ENCODE results near the gene ITPKB. TPM values are rescaled to one million over a fixed set of nuclear protein-coding genes. Genes with fewer than 3 reads are reported as not detected.

Gene ITPKB
- polyA plus RNA-seq, 4 donors: 1.8 to 9.6 (median 5.4) TPM

DNA sequence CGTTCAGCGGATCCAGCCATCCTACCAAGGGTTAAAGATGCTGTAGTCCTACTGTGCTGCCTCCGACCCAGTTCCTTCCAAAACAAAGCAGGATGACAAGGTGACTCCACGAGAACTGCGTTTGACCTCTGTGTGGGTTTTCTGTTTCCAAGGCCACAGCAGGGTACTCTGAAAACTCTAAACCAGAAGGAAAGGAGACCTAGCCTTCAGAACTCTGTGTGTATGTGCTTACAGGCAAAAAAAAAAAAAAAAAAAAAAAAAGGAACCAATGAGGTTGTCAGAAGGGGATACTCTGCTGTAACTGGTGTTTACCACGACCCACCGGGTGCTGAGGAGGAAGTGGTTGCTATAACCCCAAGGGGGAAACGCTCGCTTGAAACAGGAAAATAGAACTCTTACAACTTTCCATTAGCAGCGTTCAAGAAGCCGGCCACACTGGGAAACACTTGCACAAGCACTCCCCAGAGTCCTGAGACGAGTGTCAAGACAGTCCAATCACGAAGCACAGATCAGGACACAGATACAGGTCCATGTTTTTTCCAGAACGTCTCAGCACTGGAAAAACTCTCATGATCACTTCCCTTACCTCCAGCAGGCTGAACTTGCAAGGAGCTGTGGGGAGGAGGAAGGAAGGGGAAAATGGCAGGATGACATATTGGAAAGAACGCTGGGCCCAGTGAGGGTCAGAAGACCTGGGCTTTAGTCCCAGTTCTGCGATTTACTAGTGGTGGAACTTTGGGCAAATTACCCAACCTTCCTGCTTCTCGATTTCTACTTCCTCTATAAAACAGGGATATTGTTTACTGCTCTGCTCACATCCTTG is 64.0 kb downstream of the ITPKB start:
- peaks cover 0 to 5% (median 1%) of the 10 kb centered on the region in 3 donors for H3K36me3 ChIP-seq (ENCODE audit: control insufficient read depth in 3 of 3, insufficient read depth in 2 of 3, low read depth in 1 of 3, low read length in 3 of 3)
- peaks cover 0 to 10% (median 9%) of the 10 kb centered on the region in 3 donors for H3K4me1 ChIP-seq (ENCODE audit: control insufficient read depth in 3 of 3, insufficient read depth in 2 of 3, low read depth in 1 of 3, low read length in 2 of 3)
- no peak for FAIRE-seq
- H3K4me3 ChIP-seq (ENCODE audit: low read depth in 1 of 3, low read length in 3 of 3): no peak overlapping the region
- no peaks in the 10 kb centered on the region for H3K27me3 ChIP-seq (ENCODE audit: control insufficient read depth in 3 of 3, insufficient read depth in 3 of 3, low read length in 3 of 3)
- peak; percentile 32 to 68 for DNase-seq
- peak overlapping the region; percentile 25 to 93 (median 62) for H3K27ac ChIP-seq (ENCODE audit: low read depth in 1 of 3, low read length in 2 of 3)
- WGBS, 3 donors: 41 to 70% (median 67%) methylated on average over 17 of the region's 17 CpGs
- no peaks in the 10 kb centered on the region for H3K9me3 ChIP-seq (ENCODE audit: control insufficient read depth in 2 of 2, insufficient read depth in 1 of 2, low read depth in 1 of 2, low read length in 1 of 2)

DNA sequence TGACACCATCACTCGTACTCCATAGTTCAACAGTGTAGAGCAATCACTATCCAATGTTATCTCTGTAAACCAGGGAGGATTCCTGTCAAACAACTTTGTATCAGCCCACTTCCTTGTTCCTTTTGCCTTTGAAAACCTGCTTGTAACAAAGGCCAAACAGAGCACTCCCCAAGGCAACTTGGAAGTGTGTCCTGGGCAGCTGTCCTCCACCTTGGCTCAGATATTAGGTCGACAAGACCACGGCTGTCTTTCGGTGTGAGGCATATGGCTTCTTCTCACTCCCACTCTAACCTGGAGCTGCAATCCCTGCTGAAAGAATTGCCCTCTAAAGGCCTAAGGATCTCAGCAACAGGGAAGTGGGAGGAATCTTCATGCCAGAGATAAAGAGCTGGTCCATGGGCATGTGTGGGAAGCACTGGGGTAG is 66.7 kb downstream of the ITPKB start:
- Histone ChIP-seq H3K36me3 (ENCODE audit: control insufficient read depth in 3 of 3, insufficient read depth in 2 of 3, low read depth in 1 of 3, low read length in 3 of 3) (peaks cover 0 to 5% (median 1%) of the 10 kb centered on the region in 3 donors), H3K27me3 (ENCODE audit: control insufficient read depth in 3 of 3, insufficient read depth in 3 of 3, low read length in 3 of 3) (no peaks in the 10 kb centered on the region), H3K27ac (ENCODE audit: low read depth in 1 of 3, low read length in 2 of 3) (peak overlapping the region; percentile 50 to 81 (median 63)), H3K4me3 (ENCODE audit: low read depth in 1 of 3, low read length in 3 of 3) (no peak overlapping the region), H3K9me3 (ENCODE audit: control insufficient read depth in 2 of 2, insufficient read depth in 1 of 2, low read depth in 1 of 2, low read length in 1 of 2) (no peaks in the 10 kb centered on the region), H3K4me1 (ENCODE audit: control insufficient read depth in 3 of 3, insufficient read depth in 2 of 3, low read depth in 1 of 3, low read length in 2 of 3) (peaks cover 0 to 10% (median 6%) of the 10 kb centered on the region in 3 donors)
- DNase-seq (peak; percentile 67 to 75), FAIRE-seq (no peak)
- WGBS, 3 donors: 22 to 59% (median 34%) methylated on average over 4 of the region's 4 CpGs

DNA sequence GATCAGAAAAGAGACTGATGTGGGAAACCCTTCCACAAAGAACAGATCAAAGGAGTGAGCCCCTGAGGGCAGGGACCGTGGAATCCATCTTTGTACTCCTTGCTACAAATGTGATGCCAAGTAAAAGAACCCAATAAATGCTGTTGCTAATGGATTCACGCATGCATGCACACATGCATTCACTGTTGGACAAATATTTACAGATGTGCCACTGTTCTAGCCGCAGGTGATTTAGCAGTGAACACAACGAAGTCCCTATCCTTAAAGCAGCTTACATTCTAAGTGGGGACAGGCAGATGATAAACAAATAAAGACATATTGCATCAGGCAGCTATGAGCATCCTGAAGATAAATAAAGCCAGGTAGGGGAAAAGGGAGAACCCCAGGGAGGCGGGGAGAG is 67.8 kb downstream of the ITPKB start:
- Histone ChIP-seq H3K36me3 (ENCODE audit: control insufficient read depth in 3 of 3, insufficient read depth in 2 of 3, low read depth in 1 of 3, low read length in 3 of 3) (peaks cover 0 to 5% (median 1%) of the 10 kb centered on the region in 3 donors), H3K4me3 (ENCODE audit: low read depth in 1 of 3, low read length in 3 of 3) (no peak overlapping the region), H3K4me1 (ENCODE audit: control insufficient read depth in 3 of 3, insufficient read depth in 2 of 3, low read depth in 1 of 3, low read length in 2 of 3) (peaks cover 0 to 8% (median 6%) of the 10 kb centered on the region in 3 donors), H3K27ac (ENCODE audit: low read depth in 1 of 3, low read length in 2 of 3) (no peak overlapping the region), H3K27me3 (ENCODE audit: control insufficient read depth in 3 of 3, insufficient read depth in 3 of 3, low read length in 3 of 3) (no peaks in the 10 kb centered on the region), H3K9me3 (ENCODE audit: control insufficient read depth in 2 of 2, insufficient read depth in 1 of 2, low read depth in 1 of 2, low read length in 1 of 2) (no peaks in the 10 kb centered on the region)
- DNase-seq (no peak), FAIRE-seq (no peak)
- 86 to 95% (median 89%) methylated on average over 5 of the region's 5 CpGs for WGBS, 3 donors

DNA sequence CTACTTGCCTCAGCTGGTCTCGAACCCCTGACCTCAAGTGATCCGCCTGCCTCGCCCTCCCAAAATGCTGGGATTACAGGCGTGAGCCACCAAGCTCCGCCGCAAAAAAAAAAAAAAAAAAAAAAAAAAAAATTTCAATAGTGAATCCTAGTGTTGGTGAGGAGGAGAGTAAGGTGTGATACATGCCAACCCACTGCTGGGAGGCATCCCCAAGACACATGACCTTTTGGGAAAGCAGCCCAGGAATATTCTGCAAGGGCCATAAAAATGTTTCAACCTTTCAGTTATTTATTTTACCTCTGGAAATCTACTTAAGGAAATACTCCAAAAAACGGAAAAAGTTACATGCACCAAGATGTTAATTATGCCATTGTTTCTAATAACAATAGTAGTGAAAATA is 69.0 kb downstream of the ITPKB start:
- peaks cover 0 to 7% (median 6%) of the 10 kb centered on the region in 3 donors for H3K4me1 ChIP-seq (ENCODE audit: control insufficient read depth in 3 of 3, insufficient read depth in 2 of 3, low read depth in 1 of 3, low read length in 2 of 3)
- no peaks in the 10 kb centered on the region for H3K9me3 ChIP-seq (ENCODE audit: control insufficient read depth in 2 of 2, insufficient read depth in 1 of 2, low read depth in 1 of 2, low read length in 1 of 2)
- H3K4me3 ChIP-seq (ENCODE audit: low read depth in 1 of 3, low read length in 3 of 3): no peak overlapping the region
- no peaks in the 10 kb centered on the region for H3K27me3 ChIP-seq (ENCODE audit: control insufficient read depth in 3 of 3, insufficient read depth in 3 of 3, low read length in 3 of 3)
- no peak overlapping the region for H3K27ac ChIP-seq (ENCODE audit: low read depth in 1 of 3, low read length in 2 of 3)
- WGBS, 3 donors: 86 to 90% (median 87%) methylated on average over 7 of the region's 7 CpGs
- DNase-seq (no peak), FAIRE-seq (no peak)
- peaks cover 0 to 4% (median 1%) of the 10 kb centered on the region in 3 donors for H3K36me3 ChIP-seq (ENCODE audit: control insufficient read depth in 3 of 3, insufficient read depth in 2 of 3, low read depth in 1 of 3, low read length in 3 of 3)

DNA sequence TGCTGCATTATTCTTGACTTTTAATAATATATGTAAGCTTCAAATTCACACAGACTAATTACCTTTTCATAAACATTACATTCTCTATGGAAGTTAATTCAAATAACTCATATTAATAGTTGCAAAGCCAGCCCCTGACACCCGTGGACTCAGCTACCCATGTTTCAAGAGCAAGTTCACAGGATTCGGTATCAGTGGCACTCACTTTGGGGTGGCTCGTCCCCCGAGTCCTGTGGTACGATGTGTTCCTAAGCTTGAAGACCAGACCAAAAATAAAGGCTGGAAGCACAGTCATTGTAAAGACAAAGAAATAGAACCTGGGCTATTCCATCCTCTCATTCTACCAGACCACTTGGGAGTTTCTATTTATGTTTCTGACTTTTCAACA is 70.9 kb downstream of the ITPKB start:
- DNase-seq (no peak), FAIRE-seq (no peak)
- H3K27me3 ChIP-seq (ENCODE audit: control insufficient read depth in 3 of 3, insufficient read depth in 3 of 3, low read length in 3 of 3): no peaks in the 10 kb centered on the region
- no peak overlapping the region for H3K4me3 ChIP-seq (ENCODE audit: low read depth in 1 of 3, low read length in 3 of 3)
- H3K4me1 ChIP-seq (ENCODE audit: control insufficient read depth in 3 of 3, insufficient read depth in 2 of 3, low read depth in 1 of 3, low read length in 2 of 3): peaks cover 0 to 23% (median 16%) of the 10 kb centered on the region in 3 donors
- WGBS, 3 donors: 88 to 93% (median 88%) methylated on average over 5 of the region's 5 CpGs
- peaks cover 0 to 7% (median 1%) of the 10 kb centered on the region in 3 donors for H3K36me3 ChIP-seq (ENCODE audit: control insufficient read depth in 3 of 3, insufficient read depth in 2 of 3, low read depth in 1 of 3, low read length in 3 of 3)
- no peak overlapping the region for H3K27ac ChIP-seq (ENCODE audit: low read depth in 1 of 3, low read length in 2 of 3)
- no peaks in the 10 kb centered on the region for H3K9me3 ChIP-seq (ENCODE audit: control insufficient read depth in 2 of 2, insufficient read depth in 1 of 2, low read depth in 1 of 2, low read length in 1 of 2)

DNA sequence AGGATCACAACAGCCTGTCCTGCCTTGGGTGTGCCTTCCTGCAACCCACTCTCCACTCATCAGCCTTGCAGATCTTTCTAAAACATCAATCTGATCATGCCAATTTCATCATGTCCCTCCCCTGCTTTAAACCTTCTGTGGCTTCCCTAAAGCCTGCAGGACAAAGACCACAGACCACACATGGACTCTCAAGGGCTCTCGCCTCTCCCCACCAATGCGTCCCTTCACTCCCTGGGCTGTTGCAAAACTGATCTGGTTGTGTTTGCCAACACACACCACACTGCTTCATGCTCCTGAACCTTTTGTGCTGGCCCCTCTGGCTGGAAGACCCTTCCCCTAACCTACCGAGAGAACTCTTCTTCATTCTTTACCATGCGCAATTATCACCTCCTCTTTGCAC is 72.4 kb downstream of the ITPKB start:
- Histone ChIP-seq H3K36me3 (ENCODE audit: control insufficient read depth in 3 of 3, insufficient read depth in 2 of 3, low read depth in 1 of 3, low read length in 3 of 3) (peaks cover 0 to 9% (median 1%) of the 10 kb centered on the region in 3 donors), H3K9me3 (ENCODE audit: control insufficient read depth in 2 of 2, insufficient read depth in 1 of 2, low read depth in 1 of 2, low read length in 1 of 2) (no peaks in the 10 kb centered on the region), H3K27ac (ENCODE audit: low read depth in 1 of 3, low read length in 2 of 3) (no peak overlapping the region), H3K27me3 (ENCODE audit: control insufficient read depth in 3 of 3, insufficient read depth in 3 of 3, low read length in 3 of 3) (no peaks in the 10 kb centered on the region), H3K4me3 (ENCODE audit: low read depth in 1 of 3, low read length in 3 of 3) (no peak overlapping the region), H3K4me1 (ENCODE audit: control insufficient read depth in 3 of 3, insufficient read depth in 2 of 3, low read depth in 1 of 3, low read length in 2 of 3) (peaks cover 0 to 30% (median 22%) of the 10 kb centered on the region in 3 donors)
- WGBS, 3 donors: 89 to 96% (median 96%) methylated on average over 4 of the region's 4 CpGs
- no peak for FAIRE-seq
- no peak for DNase-seq

DNA sequence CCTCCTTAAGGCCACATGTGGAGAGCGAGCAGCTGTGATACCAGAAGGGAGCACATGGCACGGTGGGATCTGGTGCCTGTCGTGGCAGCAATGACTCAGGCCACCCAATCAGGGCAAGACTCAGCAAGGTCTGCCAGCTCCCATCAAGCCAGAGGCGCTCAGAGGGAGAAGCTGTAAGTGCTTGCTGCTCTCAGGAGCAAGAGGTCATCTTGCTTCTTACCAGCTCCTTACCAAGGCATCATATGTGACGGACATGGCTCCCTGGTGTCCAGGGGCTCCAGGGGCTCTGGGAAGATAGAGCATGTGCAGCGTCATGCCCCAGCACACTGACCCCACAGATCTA is 72.9 kb downstream of the ITPKB start:
- Histone ChIP-seq H3K9me3 (ENCODE audit: control insufficient read depth in 2 of 2, insufficient read depth in 1 of 2, low read depth in 1 of 2, low read length in 1 of 2) (no peaks in the 10 kb centered on the region), H3K27ac (ENCODE audit: low read depth in 1 of 3, low read length in 2 of 3) (no peak overlapping the region), H3K36me3 (ENCODE audit: control insufficient read depth in 3 of 3, insufficient read depth in 2 of 3, low read depth in 1 of 3, low read length in 3 of 3) (peaks cover 0 to 8% (median 1%) of the 10 kb centered on the region in 3 donors), H3K27me3 (ENCODE audit: control insufficient read depth in 3 of 3, insufficient read depth in 3 of 3, low read length in 3 of 3) (no peaks in the 10 kb centered on the region), H3K4me3 (ENCODE audit: low read depth in 1 of 3, low read length in 3 of 3) (no peak overlapping the region), H3K4me1 (ENCODE audit: control insufficient read depth in 3 of 3, insufficient read depth in 2 of 3, low read depth in 1 of 3, low read length in 2 of 3) (peaks cover 0 to 30% (median 25%) of the 10 kb centered on the region in 3 donors)
- DNase-seq: no peak
- FAIRE-seq: no peak
- 84 to 95% (median 90%) methylated on average over 6 of the region's 6 CpGs for WGBS, 3 donors

DNA sequence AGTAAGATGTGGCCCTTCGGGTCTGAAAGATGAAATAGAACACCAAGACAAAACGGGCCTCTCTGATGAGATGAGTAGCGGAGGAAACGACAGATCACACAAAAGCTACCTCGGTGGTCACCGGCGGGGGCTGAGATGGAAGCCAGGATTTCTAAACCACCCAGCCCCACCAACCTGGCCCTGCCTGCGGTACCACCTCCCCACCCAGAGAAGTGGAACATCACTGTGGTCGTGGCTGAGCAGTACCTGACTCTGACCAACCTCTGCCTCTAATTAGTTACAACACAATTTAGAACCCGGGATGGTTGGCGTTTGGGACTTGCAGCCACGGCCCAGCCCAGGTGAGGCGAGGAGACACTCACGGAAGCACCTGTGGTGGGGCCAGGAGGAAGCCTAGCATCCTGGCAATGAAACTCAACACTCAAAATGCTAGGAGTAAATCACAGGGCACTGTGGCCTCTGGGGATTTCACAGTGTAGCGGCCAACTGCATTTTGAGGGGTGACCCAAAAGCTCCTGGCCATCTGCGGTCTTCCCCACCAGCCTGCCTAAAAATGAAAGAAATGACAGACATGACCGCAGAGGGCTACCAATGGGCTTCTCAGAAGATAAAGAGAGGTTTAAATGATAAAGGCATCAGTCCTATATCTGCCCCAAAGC is 73.4 kb downstream of the ITPKB start:
- DNase-seq: no peak
- WGBS, 3 donors: 83 to 89% (median 89%) methylated on average over 17 of the region's 17 CpGs
- no peak overlapping the region for H3K4me3 ChIP-seq (ENCODE audit: low read depth in 1 of 3, low read length in 3 of 3)
- no peaks in the 10 kb centered on the region for H3K27me3 ChIP-seq (ENCODE audit: control insufficient read depth in 3 of 3, insufficient read depth in 3 of 3, low read length in 3 of 3)
- peaks cover 0 to 10% (median 0%) of the 10 kb centered on the region in 3 donors for H3K36me3 ChIP-seq (ENCODE audit: control insufficient read depth in 3 of 3, insufficient read depth in 2 of 3, low read depth in 1 of 3, low read length in 3 of 3)
- no peaks in the 10 kb centered on the region for H3K9me3 ChIP-seq (ENCODE audit: control insufficient read depth in 2 of 2, insufficient read depth in 1 of 2, low read depth in 1 of 2, low read length in 1 of 2)
- FAIRE-seq: no peak
- H3K4me1 ChIP-seq (ENCODE audit: control insufficient read depth in 3 of 3, insufficient read depth in 2 of 3, low read depth in 1 of 3, low read length in 2 of 3): peaks cover 0 to 30% (median 28%) of the 10 kb centered on the region in 3 donors
- H3K27ac ChIP-seq (ENCODE audit: low read depth in 1 of 3, low read length in 2 of 3): peak overlapping the region in 1 of 3 donors; percentile 89

Measured in small intestine (tissue), 7 donors.